ENCODE results near the gene SRM.

Gene SRM

DNA sequence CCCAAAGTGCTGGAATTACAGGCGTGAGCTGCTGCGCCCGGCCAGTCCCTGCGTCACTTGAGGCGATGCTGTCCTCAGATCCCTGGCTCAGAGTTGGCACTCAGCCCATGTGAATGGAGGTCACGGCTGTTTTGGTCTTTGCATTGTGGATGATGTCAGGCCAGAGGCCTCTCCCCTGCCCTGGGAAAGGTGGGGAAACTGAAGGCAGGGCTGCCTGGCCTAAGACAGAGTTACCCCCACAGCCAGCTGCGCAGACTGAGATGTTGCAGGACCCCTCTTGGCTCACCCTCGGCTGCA, 13.6 kb downstream of the SRM start:
- H3K4me3 ChIP-seq (ENCODE audit: low read depth, low read length), result no peak overlapping the region
- TF ChIP-seq, protein P1, sequence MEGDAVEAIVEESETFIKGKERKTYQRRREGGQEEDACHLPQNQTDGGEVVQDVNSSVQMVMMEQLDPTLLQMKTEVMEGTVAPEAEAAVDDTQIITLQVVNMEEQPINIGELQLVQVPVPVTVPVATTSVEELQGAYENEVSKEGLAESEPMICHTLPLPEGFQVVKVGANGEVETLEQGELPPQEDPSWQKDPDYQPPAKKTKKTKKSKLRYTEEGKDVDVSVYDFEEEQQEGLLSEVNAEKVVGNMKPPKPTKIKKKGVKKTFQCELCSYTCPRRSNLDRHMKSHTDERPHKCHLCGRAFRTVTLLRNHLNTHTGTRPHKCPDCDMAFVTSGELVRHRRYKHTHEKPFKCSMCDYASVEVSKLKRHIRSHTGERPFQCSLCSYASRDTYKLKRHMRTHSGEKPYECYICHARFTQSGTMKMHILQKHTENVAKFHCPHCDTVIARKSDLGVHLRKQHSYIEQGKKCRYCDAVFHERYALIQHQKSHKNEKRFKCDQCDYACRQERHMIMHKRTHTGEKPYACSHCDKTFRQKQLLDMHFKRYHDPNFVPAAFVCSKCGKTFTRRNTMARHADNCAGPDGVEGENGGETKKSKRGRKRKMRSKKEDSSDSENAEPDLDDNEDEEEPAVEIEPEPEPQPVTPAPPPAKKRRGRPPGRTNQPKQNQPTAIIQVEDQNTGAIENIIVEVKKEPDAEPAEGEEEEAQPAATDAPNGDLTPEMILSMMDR (IDR thresholded peaks at IDR 0.05; ENCODE audit: low read depth, low read length), result no peak

DNA sequence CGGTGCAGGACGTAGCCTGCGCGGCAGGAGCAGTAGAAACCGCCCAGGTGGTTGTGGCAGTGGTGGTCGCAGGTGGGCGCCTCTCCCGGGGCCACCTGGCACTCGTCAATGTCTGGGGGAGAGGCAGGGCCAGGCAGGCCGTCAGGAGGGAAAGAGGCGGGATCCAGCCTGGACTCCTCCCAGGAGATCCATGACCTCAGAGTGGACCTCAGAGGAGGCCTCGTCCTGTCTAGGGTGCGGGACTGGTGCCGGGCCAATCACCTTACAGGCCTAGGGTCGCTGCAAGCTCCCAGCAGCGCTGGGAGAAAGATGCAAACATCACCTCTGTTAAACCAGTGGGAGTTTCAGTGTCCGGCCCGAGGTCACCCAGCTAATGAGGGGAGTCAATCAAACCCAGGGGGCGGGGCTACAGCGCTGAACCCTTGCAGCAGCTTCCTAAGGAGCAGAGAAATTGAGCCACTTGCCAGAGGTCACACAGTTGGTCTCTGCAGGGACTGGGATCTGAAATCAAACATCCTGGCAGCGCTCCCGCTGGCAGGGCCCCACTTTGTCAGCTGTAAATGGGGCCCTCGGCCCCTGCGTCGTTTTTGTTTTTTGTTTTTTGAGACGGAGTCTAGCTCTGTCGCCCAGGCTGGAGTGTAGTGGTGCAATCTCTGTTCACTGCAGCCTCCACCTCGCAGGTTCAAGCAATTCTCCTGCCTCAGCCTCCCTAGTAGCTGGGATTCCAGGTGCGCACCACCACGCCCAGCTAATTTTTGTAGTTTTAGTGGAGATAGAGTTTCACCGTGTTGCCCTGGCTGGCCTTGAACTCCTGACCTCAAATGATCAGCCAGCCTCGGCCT, 14.2 kb downstream of the SRM start:
- TF ChIP-seq, protein P1 (IDR thresholded peaks at IDR 0.05; ENCODE audit: low read depth, low read length), result no peak
- H3K4me3 ChIP-seq (ENCODE audit: low read depth, low read length), result no peak overlapping the region

DNA sequence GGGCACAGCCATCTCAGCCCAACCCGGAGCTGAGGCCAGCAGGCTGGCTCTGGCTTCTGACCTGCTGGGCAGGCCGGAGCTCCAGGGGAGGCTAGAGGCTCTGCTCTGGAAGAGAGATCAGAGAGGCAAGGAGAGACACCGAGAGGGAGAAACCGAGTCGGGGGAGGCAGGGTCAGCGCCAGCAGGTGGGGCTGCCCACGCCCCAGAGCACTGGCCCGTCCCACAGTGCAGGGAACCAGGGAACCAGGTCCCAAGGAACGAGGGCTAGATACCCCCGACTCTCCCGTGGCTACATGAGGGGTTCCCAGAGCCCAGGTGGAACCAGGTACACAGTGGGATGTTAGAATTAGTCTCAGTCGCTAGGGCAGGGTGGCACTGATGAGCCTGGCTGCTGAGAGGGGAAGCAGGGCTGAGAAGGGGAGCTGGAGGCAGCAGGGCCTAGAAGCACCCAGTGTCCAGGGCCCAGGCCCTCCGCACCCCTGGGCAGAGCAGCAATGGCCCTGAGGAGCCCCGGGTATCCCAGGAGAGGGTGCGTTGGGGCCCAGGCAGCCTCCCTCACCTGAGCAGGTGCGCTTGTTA, 14.9 kb downstream of the SRM start:
- TF ChIP-seq, protein P1 (IDR thresholded peaks at IDR 0.05; ENCODE audit: low read depth, low read length), result no peak
- H3K4me3 ChIP-seq (ENCODE audit: low read depth, low read length), result no peak overlapping the region

DNA sequence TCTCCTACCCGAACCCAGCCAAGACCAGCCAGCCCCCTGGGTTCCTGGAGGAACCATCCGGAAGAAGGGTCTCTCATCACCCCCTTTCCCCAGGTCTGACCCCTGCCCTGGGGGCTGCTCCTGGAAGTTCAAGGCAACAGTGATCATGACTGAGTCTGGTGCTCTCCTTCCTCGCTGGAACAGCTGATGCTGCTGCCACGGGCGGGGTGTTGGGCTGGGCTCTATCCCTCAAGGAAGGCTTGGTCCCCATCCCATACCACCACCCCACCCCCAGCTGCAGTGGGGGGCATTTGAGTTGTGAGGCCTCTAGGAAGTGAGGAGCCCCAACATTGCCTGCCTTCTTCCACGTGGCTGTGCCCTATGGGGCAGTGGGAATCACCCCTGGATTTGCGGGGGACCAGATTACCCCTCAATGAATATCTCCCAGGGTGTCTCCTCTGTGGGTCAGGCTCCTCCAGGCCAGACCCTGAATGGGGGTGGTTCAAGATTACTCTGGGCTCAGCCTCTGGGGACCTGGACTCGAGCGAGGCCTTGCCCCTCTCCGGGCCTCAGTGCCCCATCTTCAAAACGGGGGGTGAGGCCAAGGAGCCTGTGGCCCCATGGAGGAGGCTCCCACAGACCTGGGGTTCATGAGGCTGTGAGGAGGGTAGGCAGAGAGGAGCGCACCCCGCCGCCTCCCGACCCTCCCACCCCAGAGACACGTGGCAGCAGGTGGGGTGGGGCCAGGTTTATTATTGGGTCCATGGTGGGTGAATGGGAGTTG, 15.6 kb downstream of the SRM start:
- no peak overlapping the region for H3K4me3 ChIP-seq (ENCODE audit: low read depth, low read length)
- TF ChIP-seq, protein P1 (IDR thresholded peaks at IDR 0.05; ENCODE audit: low read depth, low read length), result no peak

DNA sequence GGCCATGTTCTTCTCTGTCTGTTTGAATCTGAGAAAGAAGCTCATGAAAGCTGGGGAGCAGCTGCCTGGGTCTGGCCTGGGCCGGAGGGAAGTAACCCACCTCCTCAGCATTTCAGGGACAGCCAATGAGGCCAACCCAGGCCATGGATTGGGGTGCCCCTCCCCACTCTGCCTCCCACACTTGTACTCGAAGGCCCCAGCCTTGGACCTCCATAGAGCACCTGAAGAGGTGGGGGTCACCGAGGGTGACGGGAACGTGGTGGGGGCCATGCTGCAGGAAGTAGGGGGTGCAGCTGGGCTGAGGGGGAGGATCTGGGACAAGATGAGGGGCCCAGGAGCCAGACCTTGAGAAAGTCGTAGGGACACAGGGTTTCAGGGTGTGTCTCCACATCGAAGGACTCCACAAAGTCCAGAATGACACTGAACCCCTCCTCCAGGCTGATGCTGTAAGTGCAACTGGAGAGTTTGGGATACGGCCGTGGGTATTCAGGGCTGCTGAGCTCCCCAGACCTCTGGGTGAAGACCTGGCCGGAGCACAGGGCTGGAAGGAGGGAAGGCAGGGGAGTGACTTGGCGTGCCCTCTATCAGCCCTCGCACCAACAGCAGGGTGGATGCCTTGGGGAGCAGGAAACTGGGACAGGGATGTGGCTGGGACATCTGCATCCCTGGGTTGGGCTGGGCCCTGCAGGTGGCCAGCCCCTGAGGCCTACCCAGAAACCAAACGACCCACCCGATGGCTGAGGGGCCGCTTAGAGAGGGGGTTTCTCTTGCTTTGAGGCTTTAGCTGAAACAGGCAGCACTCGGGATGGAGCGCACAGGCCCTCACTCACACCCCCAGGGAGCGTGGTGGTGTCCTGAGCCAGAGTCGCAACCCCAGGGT, 16.6 kb downstream of the SRM start:
- TF ChIP-seq, protein P1 (IDR thresholded peaks at IDR 0.05; ENCODE audit: low read depth, low read length), result no peak
- H3K4me3 ChIP-seq (ENCODE audit: low read depth, low read length), result no peak overlapping the region

DNA sequence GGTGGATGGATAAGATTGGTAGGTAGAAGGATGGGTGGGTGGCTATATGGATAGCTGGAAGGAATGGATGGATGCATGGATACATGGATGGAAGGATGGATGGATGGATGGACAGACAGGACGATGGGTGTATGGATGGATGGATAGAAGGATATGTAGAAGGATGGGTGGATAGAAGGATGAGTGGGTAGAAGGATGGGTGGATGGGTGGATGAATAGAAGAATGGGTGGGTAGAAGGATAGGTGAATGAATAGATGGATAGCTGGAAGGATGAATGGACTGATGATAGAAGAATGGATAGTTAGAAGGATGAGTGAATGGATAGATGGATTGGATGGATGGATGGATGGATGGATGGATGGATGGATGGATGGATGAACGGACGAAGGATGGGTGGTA, 17.8 kb downstream of the SRM start:
- no peak overlapping the region for H3K4me3 ChIP-seq (ENCODE audit: low read depth, low read length)
- TF ChIP-seq, protein P1 (IDR thresholded peaks at IDR 0.05; ENCODE audit: low read depth, low read length), result no peak
